ENCODE results near the gene IL16. TPM values are rescaled to one million over a fixed set of nuclear protein-coding genes. Genes with fewer than 3 reads are reported as not detected.

The IL16 gene
- total RNA-seq, 2 experiments from 2014 or later = 58.8 to 63.1 TPM

DNA sequence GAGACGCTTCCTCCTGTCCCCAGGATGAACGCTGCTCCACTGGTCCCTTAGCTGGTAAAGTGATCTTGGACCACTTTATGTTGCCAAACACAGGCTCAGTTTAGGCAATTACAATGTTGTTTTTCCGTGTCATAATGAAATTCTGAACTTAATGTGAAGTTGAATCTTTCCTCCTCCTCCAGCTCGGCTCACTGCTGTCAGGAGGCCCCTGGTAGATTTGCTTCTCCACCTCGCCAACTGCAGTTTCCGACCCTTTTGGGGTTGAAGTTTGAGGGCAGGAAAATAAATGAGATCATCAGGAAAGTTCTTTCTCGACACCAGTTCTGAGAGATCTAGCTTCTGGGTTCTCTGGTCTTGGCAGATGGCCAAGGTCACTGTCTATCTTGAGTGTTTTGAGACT lies 34.8 kb upstream of the IL16 start:
- ChIA-PET CTCF (interaction anchor here (11.4 kb wide), 1 partner anchor 104 kb away, joined by 259 read pairs; no protein-coding TSS in a partner anchor), POLR2A (no interaction called here)
- H3K27ac Mint-ChIP-seq = no peak overlapping the region
- H3K4me3 Mint-ChIP-seq = no peak overlapping the region
- intact Hi-C loops (cut with micrococcal nuclease) = no loop called here
- no peaks in the 10 kb centered on the region for H3K9me3 Mint-ChIP-seq
- no peaks in the 10 kb centered on the region for H3K36me3 Mint-ChIP-seq
- peak; percentile 37 for DNase-seq
- peaks cover 3% of the 10 kb centered on the region for H3K27me3 Mint-ChIP-seq
- peaks cover 19% of the 10 kb centered on the region for H3K4me1 Mint-ChIP-seq (ENCODE audit: low read depth)

DNA sequence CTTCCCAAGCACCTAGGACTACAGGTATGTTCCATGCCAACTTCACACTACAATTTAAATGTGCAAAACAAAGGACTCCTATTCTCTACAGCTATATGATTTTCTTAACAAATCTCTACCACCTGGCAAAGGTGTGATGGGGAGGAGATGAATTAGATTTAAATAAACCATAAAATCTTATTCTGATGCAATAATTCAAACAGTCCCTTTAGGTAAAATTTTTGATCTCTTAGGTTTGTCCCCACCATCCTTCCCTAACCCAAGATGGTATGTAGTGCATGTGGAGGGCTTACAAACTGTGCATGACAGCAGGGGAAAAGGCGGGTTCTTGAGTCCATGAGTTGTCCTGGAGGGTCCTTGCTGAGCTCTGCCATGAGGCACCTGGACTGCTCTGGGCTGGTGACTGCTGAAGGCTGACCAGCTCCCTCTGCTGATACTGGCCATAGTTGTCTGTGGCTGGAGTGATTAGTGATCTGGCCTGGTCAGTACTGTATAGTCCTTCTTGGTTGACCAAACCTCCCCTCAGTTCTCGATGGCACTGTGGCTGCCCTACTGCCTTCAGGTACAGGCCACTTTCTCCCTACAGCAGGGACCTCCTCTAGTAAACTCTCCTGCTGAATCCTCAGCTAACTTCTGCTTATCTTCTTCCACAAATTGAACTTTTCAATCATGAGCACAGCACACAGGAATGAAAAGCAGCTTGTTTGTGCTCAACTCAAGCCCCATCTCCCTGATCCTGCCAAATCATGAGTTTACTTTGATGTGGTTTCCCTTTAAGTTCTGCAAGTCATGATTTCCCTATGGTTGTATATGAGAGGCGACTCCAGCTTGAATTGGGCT lies 32.5 kb upstream of the IL16 start:
- intact Hi-C loops (cut with micrococcal nuclease) = no loop called here
- POLR2A ChIA-PET = interaction anchor here (1.1 kb wide), 1 partner anchor 16 kb away, joined by 3 read pairs; no protein-coding TSS in a partner anchor
- Mint-ChIP-seq H3K27me3 (peaks cover 8% of the 10 kb centered on the region), H3K27ac (no peak overlapping the region), H3K4me1 (ENCODE audit: low read depth) (peaks cover 21% of the 10 kb centered on the region), H3K36me3 (no peaks in the 10 kb centered on the region), H3K4me3 (no peak overlapping the region), H3K9me3 (no peaks in the 10 kb centered on the region)
- DNase-seq = no peak
- CTCF ChIA-PET = interaction anchor here (0.6 to 4.8 kb wide), 2 partner anchors 102 to 770 kb away, joined by 4 to 20 read pairs; no protein-coding TSS in a partner anchor

DNA sequence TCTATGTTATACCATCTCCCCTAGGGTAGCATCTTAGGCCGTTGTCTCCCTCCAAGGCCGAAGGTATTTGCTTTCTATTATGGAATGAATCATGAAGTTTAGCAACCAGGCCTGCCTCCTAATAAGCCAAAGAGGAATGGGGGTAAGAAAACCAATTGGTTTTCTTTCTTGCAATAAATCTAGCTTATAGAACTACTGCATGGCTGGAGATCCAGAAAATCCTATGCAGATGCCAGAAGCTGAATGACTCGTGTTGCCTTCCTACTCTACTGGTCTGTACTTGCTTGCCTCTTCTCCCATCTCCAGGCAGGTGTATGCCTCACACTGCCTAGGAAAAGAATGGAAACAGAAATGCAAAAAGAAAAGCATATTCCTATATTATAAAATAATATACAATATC lies 31.1 kb upstream of the IL16 start:
- no peak for DNase-seq
- H3K27ac Mint-ChIP-seq = no peak overlapping the region
- peaks cover 8% of the 10 kb centered on the region for H3K27me3 Mint-ChIP-seq
- ChIA-PET CTCF (interaction anchor here (4.8 kb wide), 1 partner anchor 101 kb away, joined by 20 read pairs; no protein-coding TSS in a partner anchor), POLR2A (no interaction called here)
- no peak overlapping the region for H3K4me3 Mint-ChIP-seq
- no peaks in the 10 kb centered on the region for H3K36me3 Mint-ChIP-seq
- peaks cover 21% of the 10 kb centered on the region for H3K4me1 Mint-ChIP-seq (ENCODE audit: low read depth)
- intact Hi-C loops (cut with micrococcal nuclease) = no loop called here
- H3K9me3 Mint-ChIP-seq = no peaks in the 10 kb centered on the region

DNA sequence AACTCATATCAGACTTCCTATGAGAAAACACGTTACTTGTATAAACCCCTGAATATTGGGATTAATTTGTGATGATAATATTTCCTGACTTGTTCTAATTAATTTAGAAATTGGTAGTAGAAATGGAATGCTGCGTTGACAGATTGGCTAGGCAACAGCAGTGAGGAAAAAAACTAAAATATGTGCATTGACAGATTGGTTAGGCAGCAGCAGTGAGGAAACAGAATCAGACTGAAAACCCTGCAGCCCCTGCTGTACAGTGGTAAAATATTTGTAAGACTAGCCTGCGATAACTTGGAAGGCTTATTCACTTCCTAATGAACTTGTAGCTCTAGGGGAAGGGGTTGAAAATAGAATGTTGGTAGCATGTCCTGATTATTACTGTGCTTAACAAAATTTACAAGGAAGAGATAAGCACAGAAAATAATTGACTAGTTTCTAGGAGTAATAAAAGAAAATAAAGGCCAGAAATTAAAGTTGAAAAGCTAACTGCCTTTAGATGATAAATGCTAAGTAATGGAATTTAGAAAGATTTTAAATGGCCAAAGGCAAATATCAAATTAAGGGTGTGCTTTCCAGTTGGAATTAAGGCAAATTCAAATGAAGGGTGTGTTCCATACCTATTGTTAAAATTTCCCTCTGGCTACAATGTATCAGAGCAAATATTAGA lies 29.9 kb upstream of the IL16 start:
- Mint-ChIP-seq H3K27ac (no peak overlapping the region), H3K4me3 (no peak overlapping the region), H3K9me3 (no peaks in the 10 kb centered on the region), H3K4me1 (ENCODE audit: low read depth) (peaks cover 10% of the 10 kb centered on the region), H3K27me3 (peaks cover 14% of the 10 kb centered on the region), H3K36me3 (no peaks in the 10 kb centered on the region)
- DNase-seq = no peak
- CTCF ChIA-PET = interaction anchor here (4.8 kb wide), 1 partner anchor 99 kb away, joined by 20 read pairs; no protein-coding TSS in a partner anchor
- POLR2A ChIA-PET = no interaction called here
- intact Hi-C loops (cut with micrococcal nuclease) = no loop called here

- Mint-ChIP-seq H3K27me3 (peaks cover 11% of the 10 kb centered on the region), H3K36me3 (no peaks in the 10 kb centered on the region), H3K9me3 (no peaks in the 10 kb centered on the region), H3K4me1 (ENCODE audit: low read depth) (peaks cover 2% of the 10 kb centered on the region), H3K27ac (no peak overlapping the region), H3K4me3 (no peak overlapping the region)
- POLR2A ChIA-PET = interaction anchor here (0.6 kb wide), 1 partner anchor 340 kb away, joined by 3 read pairs; no protein-coding TSS in a partner anchor
- DNase-seq = no peak
- intact Hi-C loops (cut with micrococcal nuclease) = no loop called here
- CTCF ChIA-PET = interaction anchor here (0.6 to 1.7 kb wide), 3 partner anchors 13 to 763 kb away, joined by 4 to 7 read pairs (median 4); no protein-coding TSS in a partner anchor
These were observed 28.6 kb upstream of the IL16 start for GRCh38 chr15:81168131-81168526.

DNA sequence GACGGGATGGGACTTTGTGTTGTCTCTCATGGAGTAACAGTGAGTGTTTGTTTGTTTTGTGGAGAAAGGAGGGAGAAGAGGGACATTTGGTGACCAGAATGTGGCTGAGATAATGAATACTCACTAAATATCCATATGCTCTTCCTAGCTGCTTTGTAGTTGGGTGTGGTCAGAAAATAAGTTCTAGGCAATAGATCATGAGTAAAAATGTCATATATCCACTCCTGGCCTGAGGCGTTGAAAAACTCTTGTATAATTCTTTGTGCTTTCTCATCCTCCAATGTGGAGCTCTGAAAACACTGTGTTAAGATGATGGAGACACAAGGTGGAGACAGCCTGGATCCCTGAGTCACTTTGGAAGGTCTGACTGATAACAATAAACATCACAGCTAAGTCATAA lies 28.0 kb upstream of the IL16 start:
- Mint-ChIP-seq H3K36me3 (no peaks in the 10 kb centered on the region), H3K9me3 (no peaks in the 10 kb centered on the region), H3K4me1 (ENCODE audit: low read depth) (peaks cover 2% of the 10 kb centered on the region), H3K27ac (no peak overlapping the region), H3K27me3 (peaks cover 11% of the 10 kb centered on the region), H3K4me3 (no peak overlapping the region)
- intact Hi-C loops (cut with micrococcal nuclease) = no loop called here
- DNase-seq = no peak
- ChIA-PET POLR2A (interaction anchor here (0.6 kb wide), 1 partner anchor 340 kb away, joined by 3 read pairs; no protein-coding TSS in a partner anchor), CTCF (interaction anchor here (0.6 to 1.7 kb wide), 3 partner anchors 13 to 763 kb away, joined by 4 to 7 read pairs (median 4); no protein-coding TSS in a partner anchor)

DNA sequence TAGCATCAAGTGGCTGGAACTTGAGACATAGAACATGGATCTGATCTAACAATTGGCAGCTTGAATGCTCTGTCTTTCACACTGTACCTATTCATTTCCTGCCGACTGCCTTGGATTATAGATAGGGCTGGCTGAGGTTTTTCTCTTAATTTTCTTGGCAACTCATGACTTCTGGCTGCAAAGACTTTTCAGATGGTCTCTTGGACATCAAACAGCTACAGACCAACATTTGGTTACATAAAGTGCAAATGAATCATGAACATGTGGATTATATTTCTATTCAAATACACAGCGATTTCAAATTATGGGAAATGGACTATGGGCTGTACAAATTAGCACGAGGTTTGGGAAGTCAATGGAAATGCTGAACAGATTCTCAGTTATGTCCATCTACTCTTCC lies 26.2 kb upstream of the IL16 start:
- Mint-ChIP-seq H3K27me3 (peaks cover 11% of the 10 kb centered on the region), H3K9me3 (no peaks in the 10 kb centered on the region)
- POLR2A ChIA-PET = no interaction called here

DNA sequence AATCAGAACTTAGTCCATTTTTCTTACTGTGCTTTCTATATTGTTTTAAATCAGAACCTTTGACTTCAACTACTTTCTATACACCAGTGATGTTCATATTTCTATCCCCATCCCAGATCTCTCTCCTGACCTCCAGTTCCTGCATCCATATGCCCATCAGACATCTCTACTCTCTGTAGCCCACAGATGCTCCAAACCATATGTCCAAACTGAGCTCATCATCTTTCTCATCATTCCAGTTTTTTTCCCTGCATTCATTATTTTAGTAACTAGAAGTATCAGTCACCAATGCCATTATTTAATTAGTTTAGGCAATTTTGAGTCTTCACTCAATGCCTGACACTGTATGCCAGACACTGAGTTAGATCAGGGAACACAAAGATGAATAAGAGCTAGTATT lies 25.4 kb upstream of the IL16 start:
- Mint-ChIP-seq H3K4me3 (no peak overlapping the region), H3K27me3 (peaks cover 11% of the 10 kb centered on the region), H3K9me3 (no peaks in the 10 kb centered on the region), H3K36me3 (no peaks in the 10 kb centered on the region), H3K27ac (no peak overlapping the region), H3K4me1 (ENCODE audit: low read depth) (peaks cover 2% of the 10 kb centered on the region)
- intact Hi-C loops (cut with micrococcal nuclease) = no loop called here
- ChIA-PET CTCF (no interaction called here), POLR2A (no interaction called here)
- no peak for DNase-seq

More for the DNA sequence above, 26.2 kb upstream of the IL16 start:
- no peak for DNase-seq
- CTCF ChIA-PET = no interaction called here
- Mint-ChIP-seq H3K36me3 (no peaks in the 10 kb centered on the region), H3K27ac (no peak overlapping the region), H3K4me1 (ENCODE audit: low read depth) (peaks cover 2% of the 10 kb centered on the region), H3K4me3 (no peak overlapping the region)
- intact Hi-C loops (cut with micrococcal nuclease) = no loop called here

DNA sequence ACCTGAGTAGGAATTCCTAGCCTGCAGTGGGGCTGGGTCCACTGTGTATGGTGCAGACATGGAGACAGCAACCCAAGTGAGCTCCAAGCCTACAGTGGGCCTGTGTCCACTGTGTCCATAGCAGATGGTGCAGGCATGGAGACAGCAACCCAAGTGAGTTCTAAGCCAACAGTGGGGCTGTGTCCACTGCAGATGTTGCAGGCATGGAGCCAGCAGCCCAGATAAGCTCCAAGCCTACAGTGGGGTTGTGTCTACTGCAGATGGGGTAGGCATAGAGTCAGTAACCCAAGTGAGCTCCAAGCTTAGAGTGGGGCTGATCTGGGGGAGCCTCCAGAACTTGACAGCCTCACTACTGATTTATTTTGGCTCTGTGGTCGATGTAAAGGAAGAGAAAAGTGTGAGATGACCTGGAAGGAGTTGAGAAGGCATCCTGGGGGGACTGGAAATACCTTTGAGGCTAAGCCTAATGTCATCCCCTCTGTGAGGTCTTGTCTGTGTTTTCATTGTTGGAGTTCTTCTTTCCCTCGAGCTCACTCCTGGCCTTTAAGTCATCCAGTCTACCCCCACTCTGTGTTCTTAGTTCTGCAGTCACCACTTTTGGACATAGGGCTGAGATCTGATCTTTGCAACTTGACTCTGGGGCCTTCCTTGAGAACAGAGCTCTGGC lies 22.4 kb upstream of the IL16 start:
- CTCF ChIA-PET = interaction anchor here (1.1 to 1.6 kb wide), 2 partner anchors 19 to 92 kb away, joined by 3 to 4 read pairs; no protein-coding TSS in a partner anchor
- POLR2A ChIA-PET = no interaction called here
- intact Hi-C loops (cut with micrococcal nuclease) = no loop called here

DNA sequence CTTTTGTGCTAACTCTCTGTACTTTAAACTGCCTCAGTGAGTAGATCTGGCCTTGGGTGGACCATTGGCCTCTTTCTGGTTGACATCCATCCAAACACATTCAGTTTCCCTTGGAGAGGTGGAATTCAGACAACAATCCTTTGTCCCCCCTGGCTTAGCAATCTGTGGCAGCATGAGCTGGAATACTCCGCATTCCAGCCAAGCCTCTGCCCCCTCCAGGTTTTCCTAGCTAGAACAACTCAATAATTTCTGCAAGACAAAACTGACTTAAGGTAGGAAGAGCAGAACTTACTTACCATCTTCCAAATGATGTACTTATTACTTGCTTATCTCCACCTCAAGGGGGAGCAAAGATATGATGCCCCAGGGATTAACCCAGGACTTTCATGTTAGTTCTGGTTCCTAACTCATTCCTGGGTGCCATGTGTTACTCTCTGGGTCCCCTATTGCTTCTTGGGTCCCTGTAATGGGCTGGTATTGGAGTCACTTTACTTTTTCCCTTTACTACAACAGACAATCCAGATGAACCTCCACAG lies 21.8 kb upstream of the IL16 start:
- DNase-seq = no peak

More for the DNA sequence above, 22.4 kb upstream of the IL16 start:
- H3K4me3 Mint-ChIP-seq = no peak overlapping the region
- no peak overlapping the region for H3K27ac Mint-ChIP-seq
- peaks cover 9% of the 10 kb centered on the region for H3K27me3 Mint-ChIP-seq
- no peaks in the 10 kb centered on the region for H3K36me3 Mint-ChIP-seq
- no peaks in the 10 kb centered on the region for H3K4me1 Mint-ChIP-seq (ENCODE audit: low read depth)
- H3K9me3 Mint-ChIP-seq = no peaks in the 10 kb centered on the region
- DNase-seq = no peak

GRCh38 chr15:81175496-81175895 lies 21.2 kb upstream of the IL16 start:
- ChIA-PET CTCF (no interaction called here), POLR2A (no interaction called here)
- Mint-ChIP-seq H3K4me1 (ENCODE audit: low read depth) (no peaks in the 10 kb centered on the region), H3K4me3 (no peak overlapping the region), H3K27me3 (peaks cover 9% of the 10 kb centered on the region), H3K27ac (no peak overlapping the region), H3K36me3 (no peaks in the 10 kb centered on the region), H3K9me3 (no peaks in the 10 kb centered on the region)
- DNase-seq = no peak
- intact Hi-C loops (cut with micrococcal nuclease) = no loop called here

More for the DNA sequence above, 21.8 kb upstream of the IL16 start:
- no peaks in the 10 kb centered on the region for H3K36me3 Mint-ChIP-seq
- ChIA-PET CTCF (interaction anchor here (1.1 to 1.6 kb wide), 2 partner anchors 19 to 91 kb away, joined by 3 to 4 read pairs; no protein-coding TSS in a partner anchor), POLR2A (no interaction called here)
- no peaks in the 10 kb centered on the region for H3K9me3 Mint-ChIP-seq
- H3K4me1 Mint-ChIP-seq (ENCODE audit: low read depth) = no peaks in the 10 kb centered on the region
- H3K27me3 Mint-ChIP-seq = peaks cover 9% of the 10 kb centered on the region
- H3K27ac Mint-ChIP-seq = no peak overlapping the region
- intact Hi-C loops (cut with micrococcal nuclease) = no loop called here
- no peak overlapping the region for H3K4me3 Mint-ChIP-seq
